PC-3 (cell line): ENCODE data around the gene PLPPR4. TPM values are rescaled to one million over a fixed set of nuclear protein-coding genes. Genes with fewer than 3 reads are reported as not detected.

Experiments used
- ATAC-seq: fragments of 200-7000 bp; cut with Tn5 transposase; 2 replicates; pipeline ENCODE4 v1.9.1; 2020; ENCODE audit warnings: mild to moderate bottlenecking, moderate library complexity
- BruUV-seq: library from RNA; stranded (reverse); fragments of 400-500 nt; replicated peaks from 2 replicates; lab custom pipeline; 2021; lab: Mats Ljungman, UMichigan
- CTCF ChIA-PET: fragments of 300-600 bp; sonication (Branson Sonifier 250); formaldehyde crosslinking; loops from one replicate; lab custom pipeline; 2022; ENCODE audit warnings: antibody characterized with exemption; lab: Charles Lee
- POLR2A ChIA-PET: fragments of 300-600 bp; sonication (Branson Sonifier 250); formaldehyde crosslinking; loops from one replicate; lab custom pipeline; 2022; ENCODE audit warnings: antibody characterized with exemption; ENCODE audit not compliant: unreplicated experiment; lab: Charles Lee
- DNase-seq: peaks from one replicate; pipeline ENCODE4 v3.0.0-alpha.2; 2015
- H2AFZ ChIP-seq: fragments of 300-600 bp; sonication (generic); 2 replicates; pipeline ENCODE4 v1.6.0; 2016; ENCODE audit warnings: antibody characterized with exemption, low read length
- H3F3A ChIP-seq: fragments of 300-600 bp; sonication (generic); one replicate; pipeline ENCODE4 v1.6.0; 2017; ENCODE audit warnings: antibody characterized with exemption, low read length, control low read depth, mild to moderate bottlenecking; ENCODE audit not compliant: unreplicated experiment
- H3K27ac ChIP-seq: fragments of 300-600 bp; sonication (generic); 2 replicates; pipeline ENCODE4 v1.5.1; 2016; ENCODE audit warnings: mild to moderate bottlenecking, low read length
- H3K27me3 ChIP-seq: fragments of 300-600 bp; sonication (generic); 2 replicates; pipeline ENCODE4 v1.6.1; 2016; ENCODE audit warnings: low read length, mixed read lengths
- H3K36me3 ChIP-seq: fragments of 300-600 bp; sonication (generic); 2 replicates; pipeline ENCODE4 v1.6.1; 2016; ENCODE audit warnings: low read depth, mixed run types, low read length, mixed read lengths
- H3K4me1 ChIP-seq: fragments of 300-600 bp; sonication (generic); 2 replicates; pipeline ENCODE4 v1.5.1; 2016; ENCODE audit warnings: low read length; ENCODE audit not compliant: insufficient read depth
- H3K4me2 ChIP-seq: fragments of 300-600 bp; sonication (generic); 2 replicates; pipeline ENCODE4 v1.6.0; 2016; ENCODE audit warnings: low read length
- H3K4me3 ChIP-seq: fragments of 300-600 bp; sonication (generic); 2 replicates; pipeline ENCODE4 v1.5.1; 2016; ENCODE audit warnings: mild to moderate bottlenecking, low read length, mixed read lengths
- H3K79me2 ChIP-seq: fragments of 300-600 bp; sonication (generic); 2 replicates; pipeline ENCODE4 v1.6.1; 2017; ENCODE audit warnings: low read length, mixed read lengths
- H3K9ac ChIP-seq: fragments of 300-600 bp; sonication (generic); 2 replicates; pipeline ENCODE4 v1.6.0; 2016; ENCODE audit warnings: mild to moderate bottlenecking, low read length
- H3K9me2 ChIP-seq: fragments of 300-600 bp; sonication (generic); replicated peaks from 2 replicates; pipeline ENCODE4 v1.6.1; 2016; ENCODE audit warnings: mixed run types, low read length, mixed read lengths
- H3K9me3 ChIP-seq: fragments of 300-600 bp; sonication (generic); 2 replicates; pipeline ENCODE4 v1.6.1; 2016; ENCODE audit warnings: low read length, mixed read lengths
- H4K20me1 ChIP-seq: fragments of 300-600 bp; sonication (generic); 2 replicates; pipeline ENCODE4 v1.6.1; 2016; ENCODE audit warnings: low read length, mixed read lengths
- EZH2 ChIP-seq: fragments of 300-600 bp; sonication (generic); IDR thresholded peaks from one replicate; pipeline ENCODE4 v1.6.1; 2017; ENCODE audit warnings: antibody characterized with exemption, mild to moderate bottlenecking, low read length; ENCODE audit not compliant: unreplicated experiment
- EZH2phosphoT487 ChIP-seq: fragments of 300-600 bp; sonication (generic); IDR thresholded peaks from 2 replicates; pipeline ENCODE4 v1.6.1; 2018; ENCODE audit warnings: mild to moderate bottlenecking, antibody characterized with exemption, low read length, borderline replicate concordance
- intact Hi-C: fragments of 100-400 bp; cut with micrococcal nuclease; formaldehyde crosslinking; loops from 2 replicates; pipeline ENCODE4 v1.9.0; 2023
- total RNA-seq: library from RNA; depleted of rRNA; stranded (reverse); fragments of >200 nt; gene quantifications from 2 replicates; pipeline ENCODE4 v1.2.3, GENCODE V29; 2014
- TF ChIP-seq, protein P1 (sequence below): fragments of 300-600 bp; sonication (generic); conservative IDR thresholded peaks from 2 replicates; pipeline ENCODE4 v1.5.1; 2017; ENCODE audit warnings: antibody characterized with exemption, low read depth, mild to moderate bottlenecking, low read length

The PLPPR4 gene
- total RNA-seq, 1 experiment from 2014 or later, result 0.44 TPM

DNA sequence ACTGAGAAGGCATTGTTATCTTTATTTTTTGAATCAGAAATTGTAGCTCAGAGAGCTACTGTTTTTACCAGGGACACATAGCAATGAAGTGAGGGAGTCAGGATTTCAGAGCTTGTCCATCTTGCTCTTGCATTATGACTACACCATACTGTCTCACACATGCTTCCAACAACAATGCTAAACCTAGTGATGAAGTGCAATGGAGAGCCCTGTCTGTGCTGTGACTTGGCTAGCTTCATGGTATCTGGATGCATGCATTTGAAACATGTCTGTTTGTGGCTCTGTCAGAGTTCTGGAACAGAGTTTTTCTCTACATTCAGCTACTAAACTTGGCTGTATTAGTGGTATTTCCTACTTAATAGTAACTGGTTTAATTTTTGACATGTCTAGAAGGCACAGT, 7.0 kb downstream of the PLPPR4 start:
- H3K9me3 ChIP-seq, result no peaks in the 10 kb centered on the region
- no TSS peak for BruUV-seq
- no peak overlapping the region for H3K9ac ChIP-seq
- H3K9me2 ChIP-seq, result no peaks in the 10 kb centered on the region
- H2AFZ ChIP-seq, result no peak overlapping the region
- DNase-seq (no peak), ATAC-seq (no peak)
- intact Hi-C loops, result no loop called here
- TF ChIP-seq EZH2phosphoT487 (no peak), EZH2 (no peak)
- TF ChIP-seq, protein P1, sequence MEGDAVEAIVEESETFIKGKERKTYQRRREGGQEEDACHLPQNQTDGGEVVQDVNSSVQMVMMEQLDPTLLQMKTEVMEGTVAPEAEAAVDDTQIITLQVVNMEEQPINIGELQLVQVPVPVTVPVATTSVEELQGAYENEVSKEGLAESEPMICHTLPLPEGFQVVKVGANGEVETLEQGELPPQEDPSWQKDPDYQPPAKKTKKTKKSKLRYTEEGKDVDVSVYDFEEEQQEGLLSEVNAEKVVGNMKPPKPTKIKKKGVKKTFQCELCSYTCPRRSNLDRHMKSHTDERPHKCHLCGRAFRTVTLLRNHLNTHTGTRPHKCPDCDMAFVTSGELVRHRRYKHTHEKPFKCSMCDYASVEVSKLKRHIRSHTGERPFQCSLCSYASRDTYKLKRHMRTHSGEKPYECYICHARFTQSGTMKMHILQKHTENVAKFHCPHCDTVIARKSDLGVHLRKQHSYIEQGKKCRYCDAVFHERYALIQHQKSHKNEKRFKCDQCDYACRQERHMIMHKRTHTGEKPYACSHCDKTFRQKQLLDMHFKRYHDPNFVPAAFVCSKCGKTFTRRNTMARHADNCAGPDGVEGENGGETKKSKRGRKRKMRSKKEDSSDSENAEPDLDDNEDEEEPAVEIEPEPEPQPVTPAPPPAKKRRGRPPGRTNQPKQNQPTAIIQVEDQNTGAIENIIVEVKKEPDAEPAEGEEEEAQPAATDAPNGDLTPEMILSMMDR, result no peak
- H3K4me1 ChIP-seq, result no peaks in the 10 kb centered on the region
- no peaks in the 10 kb centered on the region for H3K36me3 ChIP-seq
- no peak overlapping the region for H3K4me3 ChIP-seq
- no peaks in the 10 kb centered on the region for H4K20me1 ChIP-seq
- no peak overlapping the region for H3K4me2 ChIP-seq
- H3K27me3 ChIP-seq, result no peaks in the 10 kb centered on the region
- H3K79me2 ChIP-seq, result no peaks in the 10 kb centered on the region
- CTCF ChIA-PET, result no interaction called here
- POLR2A ChIA-PET, result no interaction called here
- no peak overlapping the region for H3K27ac ChIP-seq
- H3F3A ChIP-seq, result no peaks in the 10 kb centered on the region

DNA sequence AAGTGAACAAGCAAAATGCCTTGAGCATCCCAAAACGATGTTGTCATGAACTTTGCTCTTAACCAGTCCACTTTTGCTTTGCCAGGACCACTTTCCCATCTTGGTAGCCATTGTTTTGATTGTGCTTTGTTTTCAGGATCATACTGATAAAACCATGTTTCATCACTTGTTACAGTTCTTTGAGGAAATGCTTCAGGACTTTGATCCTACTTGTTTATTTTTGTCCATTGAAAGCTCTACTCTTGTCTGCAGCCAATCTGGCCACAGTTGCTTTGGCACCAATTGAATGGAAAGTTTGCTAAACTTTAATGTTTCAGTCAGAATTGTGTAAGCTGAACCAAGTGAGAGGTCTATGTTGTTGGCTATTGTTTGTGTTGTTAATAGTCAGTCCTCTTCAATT, 12.8 kb downstream of the PLPPR4 start:
- H3K9me3 ChIP-seq, result no peaks in the 10 kb centered on the region
- BruUV-seq, result no TSS peak

DNA sequence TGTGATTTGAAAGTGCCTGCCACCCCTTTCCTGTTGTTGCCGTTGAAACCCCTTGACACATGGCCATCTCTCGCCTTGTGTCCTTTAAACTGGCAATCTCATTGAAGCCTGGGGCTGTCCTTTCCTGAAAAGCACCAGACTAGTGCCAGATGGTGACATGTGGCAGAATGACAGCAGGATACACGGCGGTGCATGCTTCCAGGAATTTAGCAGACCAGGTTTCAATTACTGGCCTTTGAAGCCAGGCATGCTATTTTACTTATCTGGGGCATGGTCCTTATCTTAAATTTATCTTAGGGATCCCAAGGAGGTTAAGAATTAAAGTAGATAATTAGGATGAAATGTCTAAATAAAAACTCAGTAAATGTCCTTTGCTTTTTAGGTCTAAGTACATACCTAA, 15.2 kb downstream of the PLPPR4 start:
- Histone ChIP-seq H3K9ac (no peak overlapping the region), H3K4me2 (no peak overlapping the region), H3K4me3 (no peak overlapping the region), H3K36me3 (no peaks in the 10 kb centered on the region), H3K9me3 (no peaks in the 10 kb centered on the region), H2AFZ (0 out of 2 replicates have a peak overlapping the region, but pooled peaks have one; percentile 17), H3K79me2 (no peaks in the 10 kb centered on the region), H4K20me1 (no peaks in the 10 kb centered on the region), H3K27me3 (no peaks in the 10 kb centered on the region), H3K9me2 (no peaks in the 10 kb centered on the region), H3F3A (no peaks in the 10 kb centered on the region), H3K27ac (no peak overlapping the region), H3K4me1 (no peaks in the 10 kb centered on the region)
- ATAC-seq (no peak), DNase-seq (no peak)
- POLR2A ChIA-PET, result no interaction called here
- CTCF ChIA-PET, result no interaction called here
- TF ChIP-seq EZH2phosphoT487 (no peak), EZH2 (no peak)
- TF ChIP-seq, protein P1, result no peak
- no TSS peak for BruUV-seq
- intact Hi-C loops, result no loop called here

More for the DNA sequence above, 12.8 kb downstream of the PLPPR4 start:
- no peaks in the 10 kb centered on the region for H3F3A ChIP-seq
- no peak overlapping the region for H3K27ac ChIP-seq
- TF ChIP-seq EZH2phosphoT487, result no peak
- TF ChIP-seq EZH2, result no peak
- TF ChIP-seq, protein P1, result no peak
- intact Hi-C loops, result no loop called here
- no peaks in the 10 kb centered on the region for H3K4me1 ChIP-seq
- H3K36me3 ChIP-seq, result no peaks in the 10 kb centered on the region
- H3K27me3 ChIP-seq, result no peaks in the 10 kb centered on the region
- no peak overlapping the region for H3K9ac ChIP-seq
- H3K79me2 ChIP-seq, result no peaks in the 10 kb centered on the region
- H3K4me2 ChIP-seq, result no peak overlapping the region
- no peak for DNase-seq
- H3K4me3 ChIP-seq, result no peak overlapping the region
- H3K9me2 ChIP-seq, result no peaks in the 10 kb centered on the region
- ChIA-PET CTCF (interaction anchor here (0.7 kb wide), 1 partner anchor 1593 kb away, joined by 4 read pairs; no protein-coding TSS in a partner anchor), POLR2A (no interaction called here)
- H2AFZ ChIP-seq, result no peak overlapping the region
- H4K20me1 ChIP-seq, result no peaks in the 10 kb centered on the region
- ATAC-seq, result no peak
